GM18951 (cell line): ENCODE data around the gene SCYGR8.
"Not testable (repeated sequence)": the region's sequence is repeated elsewhere in the genome, so short reads cannot be mapped to it uniquely, and the experiment has no call there.

Source experiments
- POLR2A ChIP-seq: IDR thresholded peaks from 4 replicates; pipeline ENCODE4 v1.6.1; 2011; ENCODE audit warnings: mild to moderate bottlenecking; ENCODE audit not compliant: insufficient read length, insufficient read depth; ENCODE audit errors: extremely low read depth
- in situ Hi-C: fragments of 300-500 bp; cut with MboI; formaldehyde crosslinking; loops from one replicate; pipeline ENCODE4 v1.12.0; 2022; ENCODE audit warnings: low sequenced_read_pairs, mixed read lengths, inconsistent platforms; ENCODE audit not compliant: unreplicated experiment

SCYGR8 gene, protein sequence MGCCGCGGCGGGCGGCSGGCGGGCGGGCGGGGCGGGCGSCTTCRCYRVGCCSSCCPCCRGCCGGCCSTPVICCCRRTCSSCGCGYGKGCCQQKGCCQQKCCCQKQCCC

DNA sequence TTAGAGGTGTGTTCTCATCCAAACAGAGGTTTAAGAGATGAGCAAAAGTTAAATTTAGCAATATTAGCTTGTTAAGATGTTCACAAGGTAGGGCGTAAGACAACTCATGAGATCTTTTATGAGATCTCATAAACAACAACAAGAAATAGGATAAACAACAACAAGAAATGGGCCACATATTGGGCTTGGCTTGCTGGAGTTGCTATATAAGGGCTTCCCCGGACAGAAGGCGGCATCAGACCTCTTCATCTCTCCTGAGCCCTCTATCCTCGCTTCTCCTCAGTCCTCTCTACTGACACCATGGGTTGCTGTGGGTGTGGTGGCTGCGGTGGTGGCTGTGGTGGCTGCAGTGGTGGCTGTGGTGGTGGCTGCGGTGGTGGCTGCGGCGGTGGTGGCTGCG lies at the start of gene SCYGR8:
Gene SCYGR8, plus strand, starts transcription at position 301 of the 400 bp plus-strand sequence. Its CDS starts 0 bp downstream, at position 301.
- in situ Hi-C loops: no loop called here
- no peak for TF ChIP-seq POLR2A

DNA sequence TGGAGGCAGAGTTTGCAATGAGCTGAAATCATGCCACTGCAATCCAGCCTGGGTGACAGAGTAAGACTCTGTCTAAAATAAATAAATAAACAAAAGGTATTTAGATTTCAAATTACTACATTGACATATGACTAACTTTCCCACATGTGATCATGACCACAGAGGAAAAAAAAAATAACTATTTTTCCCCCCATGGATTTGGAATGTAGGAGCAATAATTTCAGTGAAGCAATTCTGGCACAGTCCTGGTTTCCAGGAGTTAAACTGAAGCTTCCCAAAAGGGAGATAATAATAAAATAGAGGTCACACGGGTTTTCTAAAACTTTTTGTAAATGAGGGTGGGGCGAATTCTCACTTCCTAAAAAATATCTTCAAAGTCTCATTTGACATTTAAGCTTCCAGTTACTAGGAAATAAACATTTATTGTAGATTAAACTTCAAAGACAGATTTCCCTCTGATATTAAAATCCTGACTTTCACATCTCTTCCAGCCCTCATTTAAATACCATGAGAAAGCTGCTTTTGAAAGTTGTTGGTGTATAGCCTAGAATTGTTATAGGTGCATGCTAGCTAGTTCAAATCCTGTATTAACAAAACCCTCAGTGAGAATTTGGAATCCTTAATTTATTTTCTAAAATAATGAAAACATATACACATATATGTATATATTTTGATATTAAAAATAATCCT lies 48.6 kb upstream of the SCYGR8 start:
- no peak for TF ChIP-seq POLR2A
- in situ Hi-C loops: no loop called here

DNA sequence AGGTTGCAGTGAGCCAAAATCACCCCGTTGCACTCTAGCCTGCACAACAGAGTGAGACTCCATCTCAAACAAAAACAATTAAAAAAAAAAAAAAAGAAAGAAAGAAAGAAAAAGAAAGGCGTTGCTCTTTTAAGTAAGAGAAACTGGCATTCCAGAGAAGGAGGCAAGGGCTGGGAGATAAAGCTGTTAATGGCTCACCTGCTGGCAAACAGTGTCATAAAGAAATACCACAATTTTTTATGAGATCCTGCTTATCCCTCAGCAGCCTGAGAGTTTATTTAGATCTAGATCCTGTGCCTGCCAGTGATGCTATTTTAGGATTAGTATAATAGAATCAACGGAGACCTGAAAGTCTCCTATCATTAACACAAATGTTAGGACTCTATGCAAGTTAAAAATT lies 44.1 kb upstream of the SCYGR8 start:
- TF ChIP-seq POLR2A: no peak
- in situ Hi-C loops: no loop called here

DNA sequence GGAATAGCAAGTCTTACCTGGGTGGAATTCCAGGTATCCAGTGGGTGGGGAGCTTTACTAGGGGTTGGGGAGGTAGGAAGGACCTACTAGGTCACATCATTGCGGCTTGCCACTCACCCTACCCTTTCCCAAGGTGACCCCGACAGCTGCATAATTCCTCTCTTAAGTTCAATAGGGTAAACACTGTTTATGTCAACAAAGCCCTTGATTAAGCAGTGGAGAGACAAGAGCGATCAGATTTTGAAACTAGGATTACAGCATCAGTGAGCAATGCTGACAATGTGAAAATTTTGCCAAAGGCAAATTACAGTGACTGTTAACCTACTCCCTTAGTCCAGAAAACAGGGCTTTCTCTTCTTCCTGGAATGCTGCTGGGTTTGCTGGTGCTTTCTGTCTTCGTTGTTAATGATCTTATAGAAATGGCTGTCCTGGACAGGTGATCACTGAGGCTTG lies 42.4 kb upstream of the SCYGR8 start:
- no peak for TF ChIP-seq POLR2A
- in situ Hi-C loops: no loop called here

DNA sequence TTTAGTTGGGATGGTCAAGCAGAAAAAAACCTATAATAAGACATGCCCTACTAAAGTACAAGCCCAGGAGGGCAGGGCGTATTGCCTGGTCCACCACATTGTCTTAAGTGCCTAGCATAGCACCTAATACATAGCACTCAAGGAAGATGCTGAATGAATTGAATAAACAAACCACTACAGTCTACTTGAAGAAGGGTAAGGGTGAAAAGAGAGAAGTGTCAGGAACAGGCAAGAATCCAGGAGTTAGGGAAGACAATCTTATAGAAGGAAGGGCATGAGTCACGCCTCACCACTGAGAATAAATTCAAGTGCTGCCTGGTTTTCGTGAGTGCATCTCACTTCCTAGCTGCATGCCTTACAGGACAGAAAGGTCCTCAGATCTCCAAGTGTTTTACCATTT lies 41.7 kb upstream of the SCYGR8 start:
- in situ Hi-C loops: no loop called here
- TF ChIP-seq POLR2A: no peak

DNA sequence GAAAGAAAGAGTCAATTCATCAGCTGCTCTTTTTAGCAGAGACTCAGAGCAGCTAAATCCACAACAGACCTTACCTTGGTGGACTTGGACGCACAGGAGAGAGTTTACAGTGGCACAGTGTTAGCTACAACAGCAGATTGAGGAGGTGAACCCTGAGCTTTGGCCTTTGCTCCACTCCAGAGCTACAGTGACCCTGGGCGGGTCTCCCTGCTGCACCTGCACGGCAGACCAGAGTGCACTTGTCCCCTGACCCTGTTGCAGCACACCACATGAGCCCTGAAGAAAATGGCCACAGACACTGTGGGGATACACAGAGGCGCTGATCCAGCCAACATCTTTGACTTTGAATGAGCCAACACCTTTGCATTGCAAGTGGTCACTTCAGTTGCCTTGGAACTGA lies 38.8 kb upstream of the SCYGR8 start:
- in situ Hi-C loops: no loop called here
- no peak for TF ChIP-seq POLR2A

DNA sequence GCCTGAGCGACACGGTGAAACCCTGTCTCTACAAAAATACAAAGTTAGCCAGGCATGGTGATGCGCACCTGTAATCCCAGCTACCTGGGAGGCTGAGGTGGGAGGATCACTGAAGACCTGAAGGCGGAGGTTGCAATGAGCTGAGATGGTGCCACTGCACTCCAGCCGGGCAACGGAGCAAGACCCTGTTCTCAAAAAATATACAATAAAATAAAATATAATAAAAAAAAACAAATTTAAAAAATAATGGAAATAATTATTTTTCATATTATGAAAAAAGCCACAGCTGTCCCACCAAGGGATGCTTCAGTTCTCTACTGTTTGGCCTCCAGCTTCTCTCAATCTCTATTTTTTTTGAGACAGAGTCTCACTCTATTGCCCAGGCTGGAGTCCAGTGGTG lies 38.3 kb upstream of the SCYGR8 start:
- in situ Hi-C loops: no loop called here
- TF ChIP-seq POLR2A: no peak

DNA sequence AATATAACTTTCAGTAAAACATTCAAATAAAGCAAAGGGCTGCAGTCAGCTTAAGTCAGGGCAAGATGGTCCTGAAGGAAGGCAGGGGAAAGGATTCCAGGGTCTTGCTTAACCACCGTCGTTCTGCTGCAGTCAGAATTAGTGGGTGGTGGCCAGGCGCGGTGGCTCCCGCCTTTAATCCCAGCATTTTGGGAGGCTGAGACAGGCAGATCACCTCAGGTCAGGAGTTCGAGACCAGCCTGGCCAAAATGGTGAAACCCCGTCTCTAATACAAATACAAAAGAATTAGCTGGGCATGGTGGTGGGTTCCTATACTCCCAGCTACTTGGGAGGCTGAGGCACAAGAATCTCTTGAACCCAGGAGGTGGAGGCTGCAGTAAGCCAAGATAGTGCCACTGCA lies 34.7 kb upstream of the SCYGR8 start:
- in situ Hi-C loops: no loop called here
- no peak for TF ChIP-seq POLR2A

DNA sequence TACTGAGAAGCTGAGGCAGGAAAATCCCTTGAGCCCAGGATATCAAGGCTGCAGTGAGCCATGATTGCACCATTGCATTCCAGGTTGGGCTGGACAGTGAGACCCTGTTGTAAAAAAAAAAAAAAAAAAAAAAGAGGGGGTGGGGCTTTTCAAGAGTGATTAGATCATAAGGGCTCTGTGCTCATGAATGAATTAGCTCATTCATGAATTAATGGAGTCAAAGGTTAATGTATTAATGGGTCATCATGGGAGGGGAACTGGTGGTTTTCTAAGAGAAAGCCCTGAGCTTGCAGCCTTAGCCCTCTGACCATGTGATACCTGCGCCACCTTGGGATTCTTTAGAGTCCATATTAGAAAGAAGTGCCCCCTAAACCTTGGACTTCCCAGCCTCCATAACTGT lies 32.4 kb upstream of the SCYGR8 start:
- in situ Hi-C loops: no loop called here
- no peak for TF ChIP-seq POLR2A

DNA sequence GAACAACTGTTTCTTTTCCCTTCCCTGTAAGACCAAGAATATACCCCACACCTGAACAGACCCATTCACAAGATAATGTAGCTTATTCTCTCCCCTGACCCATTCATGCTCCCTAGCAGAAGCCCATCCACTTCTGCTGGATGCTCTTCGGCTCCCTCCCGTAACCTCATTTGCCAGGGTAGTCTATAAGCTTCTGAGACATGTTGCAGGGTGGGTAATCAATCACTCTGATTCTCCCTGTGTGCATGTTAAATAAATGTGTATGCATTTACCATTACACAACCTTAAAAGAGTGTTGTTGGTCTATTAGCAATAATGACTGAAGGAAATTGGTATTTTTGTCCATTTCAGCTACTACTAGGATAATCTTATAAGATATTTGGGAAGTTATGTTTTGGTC lies 29.2 kb upstream of the SCYGR8 start:
- in situ Hi-C loops: no loop called here
- no peak for TF ChIP-seq POLR2A

DNA sequence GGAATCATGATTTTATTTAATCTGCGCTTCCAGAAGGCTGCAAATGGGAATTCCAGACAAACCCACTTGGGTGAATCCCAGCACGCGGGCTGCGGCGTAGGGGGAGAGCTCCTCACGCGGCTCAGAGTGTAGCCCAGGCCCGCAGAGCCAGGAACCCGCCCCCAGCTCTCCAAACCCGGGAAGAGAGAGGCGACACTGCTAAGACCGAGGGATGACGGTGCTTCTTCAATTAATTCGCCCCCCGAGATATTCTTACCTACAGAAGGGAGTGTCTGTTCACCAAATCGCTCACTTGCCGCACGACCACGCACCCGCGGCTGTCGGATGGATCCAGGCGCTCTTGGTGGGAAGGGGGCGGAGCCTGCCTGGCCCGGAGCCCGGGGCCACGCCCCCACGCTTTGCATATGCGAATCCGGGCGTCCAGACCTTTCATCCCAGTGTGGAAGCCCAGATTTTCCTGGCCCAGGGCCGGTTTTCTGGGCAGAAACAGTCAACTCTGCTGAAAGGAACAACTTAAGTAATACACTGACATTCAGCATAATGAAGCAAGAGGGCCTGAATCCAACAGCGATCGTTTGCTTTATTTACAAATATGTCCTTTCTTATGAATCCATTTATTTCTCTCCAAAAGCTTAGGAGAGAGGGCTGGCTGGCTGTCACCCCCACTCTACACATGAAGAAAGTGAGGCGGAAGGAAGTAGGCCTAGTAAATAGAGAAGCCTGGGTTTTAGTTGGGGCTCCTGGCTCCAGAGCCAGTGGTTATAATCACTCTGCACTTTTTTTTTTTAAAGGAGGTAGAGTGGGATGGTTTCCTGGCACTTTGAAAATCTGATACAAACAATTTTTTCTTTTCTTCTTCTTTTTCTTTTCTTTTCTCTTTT lies 27.8 kb upstream of the SCYGR8 start, which contains the start of gene SLC19A3:
Gene SLC19A3, minus strand, starts transcription at position 342 of the 881 bp plus-strand sequence. CDS start 15,710 bp downstream, outside the sequence.
- in situ Hi-C loops: no loop called here
- no peak for TF ChIP-seq POLR2A

DNA sequence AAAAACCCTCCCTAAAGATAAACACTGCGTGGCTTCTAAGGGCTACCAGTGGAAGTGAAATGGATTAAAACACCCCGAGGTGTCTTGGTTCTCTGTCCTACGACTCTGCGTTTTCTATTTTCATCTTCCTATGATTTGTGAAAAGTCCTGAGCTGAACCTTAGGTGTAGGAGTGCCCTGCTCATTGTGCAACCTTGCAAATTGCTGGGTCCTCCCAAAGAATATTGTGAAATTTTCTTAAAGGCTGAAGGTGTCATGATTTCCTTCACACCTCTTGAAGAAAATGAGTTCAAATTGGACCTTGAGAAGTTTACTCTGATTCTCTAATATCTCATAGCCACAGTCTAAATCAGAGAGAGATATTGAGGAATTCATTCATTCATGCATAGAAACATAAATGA lies 26.1 kb upstream of the SCYGR8 start:
- TF ChIP-seq POLR2A: no peak
- in situ Hi-C loops: no loop called here

DNA sequence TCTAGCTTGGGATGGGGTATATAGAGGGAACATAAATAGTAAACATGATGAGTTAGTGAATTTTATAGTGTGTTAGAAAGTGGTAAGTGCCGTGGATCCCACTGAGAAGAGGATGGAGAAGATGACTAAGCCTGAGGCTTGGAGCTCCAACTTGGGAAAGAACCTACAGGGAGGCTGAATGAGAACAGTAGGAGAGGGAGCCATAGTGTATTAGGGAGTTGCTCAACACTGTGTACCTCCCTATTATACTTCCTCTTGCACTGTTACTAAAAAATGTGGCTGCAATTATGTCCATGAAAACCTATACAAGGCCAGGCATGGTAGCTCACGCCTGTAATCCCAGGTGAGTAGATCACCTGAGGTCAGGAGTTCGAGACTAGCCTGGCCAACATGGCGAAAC lies 25.0 kb upstream of the SCYGR8 start:
- in situ Hi-C loops: no loop called here
- TF ChIP-seq POLR2A: no peak

DNA sequence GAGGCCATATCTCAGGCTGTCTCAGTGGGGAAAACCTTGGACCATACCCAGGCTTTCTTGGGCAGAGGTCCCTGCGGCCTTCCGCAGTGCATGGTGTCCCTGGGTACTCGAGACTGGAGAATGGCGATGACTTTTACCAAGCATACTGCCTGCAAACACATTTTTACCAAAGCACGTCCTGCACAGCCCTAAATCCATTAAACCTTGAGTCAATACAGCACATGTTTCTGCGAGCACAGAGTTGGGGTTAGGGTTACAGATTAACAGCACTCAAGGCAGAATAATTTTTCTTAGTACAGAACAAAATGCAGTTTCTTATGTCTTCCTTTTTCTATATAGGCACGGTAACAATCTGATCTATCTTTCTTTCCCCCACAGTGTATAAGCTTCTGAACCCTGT lies 22.9 kb upstream of the SCYGR8 start:
- in situ Hi-C loops: not testable (repeated sequence)
